ENCODE results near the gene HDAC9.

HDAC9 gene

DNA sequence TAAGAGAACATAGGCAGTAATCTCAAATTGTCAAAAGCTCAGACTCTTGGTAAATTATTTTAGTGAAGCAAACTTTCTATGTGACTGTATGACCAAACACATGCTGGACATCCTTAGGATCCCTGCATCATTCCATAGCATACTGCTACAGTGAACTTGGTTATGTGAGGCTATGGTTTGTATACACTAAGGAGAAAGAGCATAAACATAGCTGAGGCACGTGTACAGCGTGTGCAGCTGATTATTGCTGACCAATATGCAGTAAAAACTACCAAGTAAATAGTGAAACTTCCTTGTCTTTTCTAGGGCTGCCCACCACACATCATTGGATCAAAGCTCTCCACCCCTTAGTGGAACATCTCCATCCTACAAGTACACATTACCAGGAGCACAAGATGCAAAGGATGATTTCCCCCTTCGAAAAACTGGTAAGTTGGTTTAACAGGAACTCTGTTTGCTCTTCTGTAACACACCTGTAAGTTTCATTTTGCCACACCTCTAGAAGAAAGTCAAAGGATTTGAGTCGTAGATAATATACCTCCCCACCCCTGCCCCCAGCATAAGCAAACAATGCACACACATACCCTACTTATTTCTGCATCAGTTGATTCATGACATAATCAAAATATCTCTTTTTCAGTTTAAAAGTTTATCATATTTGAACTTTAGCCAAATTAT, 98.2 kb downstream of the HDAC9 start:
- no peak for DNase-seq (ENCODE audit: low spot score)

DNA sequence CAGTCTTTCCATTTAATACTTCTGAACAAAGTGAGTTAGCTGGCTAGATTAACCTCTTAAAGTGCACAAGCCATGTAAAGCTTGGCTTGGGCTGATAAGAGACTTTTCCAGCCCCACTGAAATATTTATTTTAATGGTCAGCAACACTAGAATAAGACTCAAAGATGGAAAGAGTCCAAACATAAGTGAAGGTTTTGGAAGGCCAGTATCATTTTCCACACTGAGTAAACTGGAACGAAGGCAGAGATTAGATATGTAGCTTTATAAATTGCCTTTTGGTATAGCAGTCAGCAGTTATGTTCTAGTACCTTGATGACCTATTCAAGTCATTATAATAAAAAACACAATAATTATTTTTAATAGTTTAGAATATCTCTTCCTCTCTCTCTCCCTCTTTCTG, 102.2 kb downstream of the HDAC9 start:
- DNase-seq (ENCODE audit: low spot score): no peak

DNA sequence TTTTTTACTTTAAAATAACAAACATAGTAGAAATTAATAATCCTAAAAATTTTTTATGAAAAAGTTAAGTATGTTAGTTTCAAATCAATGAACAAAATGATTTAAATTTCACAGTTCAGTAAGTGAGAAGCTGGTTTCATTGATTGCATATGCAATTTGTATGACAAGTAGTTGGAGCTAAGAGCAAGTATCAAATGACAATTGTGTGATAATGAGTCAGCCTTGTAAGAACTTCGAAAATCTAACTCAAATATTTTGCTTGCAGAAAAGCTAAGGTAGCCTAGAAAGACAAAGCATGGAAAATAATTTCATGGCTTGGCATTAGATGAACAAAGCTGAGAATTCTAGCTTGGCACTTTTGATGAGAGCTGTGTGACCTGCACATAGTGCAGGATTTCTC, 111.5 kb downstream of the HDAC9 start:
- no peak for DNase-seq (ENCODE audit: low spot score)

DNA sequence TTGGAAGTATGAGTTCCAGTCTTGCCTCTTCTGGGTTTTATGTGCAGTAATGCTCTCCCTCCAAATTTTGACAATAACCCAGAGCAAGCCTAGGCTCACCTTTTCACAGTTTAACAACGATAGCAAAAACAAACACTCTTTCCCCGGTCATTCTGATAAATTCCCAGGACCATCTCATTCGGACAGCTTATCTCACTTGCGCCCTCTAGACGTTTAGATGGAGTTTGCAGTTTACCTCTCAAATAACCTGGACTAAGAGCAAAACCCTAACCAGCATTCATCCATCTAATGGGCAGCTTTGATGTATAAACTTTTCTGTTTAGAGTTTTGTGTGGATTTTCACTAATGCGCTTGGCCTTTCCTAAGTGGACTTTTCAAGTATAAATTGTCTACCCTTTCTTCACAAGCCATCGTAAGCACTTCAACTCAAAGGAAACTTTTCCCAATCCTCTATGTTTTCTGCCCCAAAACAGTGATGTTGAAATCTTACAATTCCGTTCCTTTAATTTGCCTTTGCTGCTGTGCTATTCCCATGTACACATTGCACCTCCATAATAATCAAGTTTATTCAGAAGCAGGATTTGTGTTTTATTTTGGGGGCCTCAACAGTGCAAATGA, 114.9 kb downstream of the HDAC9 start:
- DNase-seq (ENCODE audit: low spot score): peak; percentile 3

DNA sequence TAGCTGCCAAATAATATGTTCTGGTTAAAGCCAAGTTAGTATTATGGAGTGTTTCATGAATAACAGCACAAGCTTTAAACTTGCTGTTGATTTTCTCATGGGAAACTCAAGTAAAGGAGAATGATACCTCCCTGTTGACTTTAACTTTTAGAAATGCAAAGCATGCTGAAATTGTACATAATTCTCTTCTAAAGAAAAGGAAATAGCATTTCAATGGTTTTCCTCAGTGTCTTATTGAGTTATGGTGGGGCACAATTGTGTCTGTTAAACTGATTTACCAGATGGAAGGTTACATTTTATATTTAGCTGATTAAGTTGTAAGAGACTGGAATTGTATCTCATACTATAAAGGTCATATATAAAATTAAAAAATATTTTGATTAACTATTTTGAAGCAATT, 119.3 kb downstream of the HDAC9 start:
- DNase-seq (ENCODE audit: low spot score): no peak

DNA sequence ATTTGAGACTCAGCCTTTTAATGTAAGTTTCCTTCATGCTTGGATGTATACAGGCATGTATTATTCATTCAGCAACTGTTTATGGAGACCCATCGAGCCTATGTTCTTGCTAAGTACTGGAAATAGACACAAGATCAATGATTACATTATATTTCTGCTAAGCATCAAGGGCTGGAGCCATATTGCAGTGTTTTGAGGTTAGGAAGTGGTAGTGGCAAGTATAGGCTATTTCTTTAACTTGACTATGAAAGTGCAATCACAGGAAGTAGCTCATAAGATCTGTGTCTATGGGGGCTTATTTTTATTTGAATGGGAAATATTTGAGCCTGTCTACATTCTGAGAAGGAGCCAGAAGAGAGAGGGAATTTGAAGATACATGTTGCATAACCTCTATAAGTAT, 123.8 kb downstream of the HDAC9 start:
- no peak for DNase-seq (ENCODE audit: low spot score)

DNA sequence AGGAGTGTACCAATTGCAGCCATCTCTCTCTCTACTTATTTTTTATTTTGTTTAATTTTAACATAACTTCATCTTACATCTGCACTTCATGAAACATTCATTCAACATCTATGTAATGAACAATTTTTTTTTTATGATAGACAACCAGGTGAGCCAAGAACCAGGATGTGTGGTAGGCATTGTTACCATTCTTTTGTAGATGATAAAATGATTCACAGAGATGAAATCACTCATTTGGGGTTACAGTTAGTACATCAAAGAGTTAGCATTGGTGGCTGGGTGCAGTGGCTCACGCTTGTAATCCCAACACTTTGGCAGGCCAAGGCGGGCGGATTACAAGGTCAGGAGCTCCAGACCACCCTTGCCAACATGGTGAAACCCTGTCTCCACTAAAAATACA, 127.8 kb downstream of the HDAC9 start:
- DNase-seq (ENCODE audit: low spot score): no peak

DNA sequence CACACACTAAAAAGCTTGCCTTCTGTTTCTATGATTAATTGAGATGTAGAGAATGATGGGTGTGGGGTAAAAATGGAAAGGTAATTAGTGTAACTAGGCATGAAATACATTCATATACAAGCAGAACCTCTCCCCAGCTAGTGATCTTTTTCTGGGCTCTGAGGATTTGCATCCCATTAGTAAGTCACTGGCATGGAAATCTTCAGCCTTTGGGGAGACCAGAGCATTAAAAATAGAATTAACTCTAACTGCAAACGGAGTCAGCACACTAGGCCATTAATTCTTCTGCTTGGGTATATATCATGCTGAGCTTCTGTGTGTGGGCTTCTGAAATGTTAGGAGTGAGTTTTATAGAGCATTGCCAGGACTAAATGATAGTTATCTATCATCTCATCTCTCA, 128.9 kb downstream of the HDAC9 start:
- DNase-seq (ENCODE audit: low spot score): no peak

DNA sequence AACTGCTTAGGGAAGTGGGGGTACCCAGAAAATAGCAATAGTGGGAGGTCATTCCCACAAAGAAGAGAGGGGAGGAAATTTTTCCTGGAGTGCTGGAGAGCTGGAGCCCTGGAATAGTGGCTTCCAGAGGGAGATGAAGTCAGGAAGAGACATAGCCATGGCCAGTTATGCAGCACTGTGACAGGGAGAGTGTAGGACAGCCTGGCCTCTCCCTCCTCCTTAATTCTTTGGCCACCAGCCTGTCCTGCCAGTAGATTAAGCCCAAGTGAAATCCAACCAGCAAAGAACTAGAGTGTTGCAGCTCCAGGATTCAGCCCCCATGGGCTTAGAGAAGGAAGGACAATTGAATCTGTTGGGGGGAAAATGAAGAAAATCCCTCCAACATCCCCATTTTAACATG, 130.5 kb downstream of the HDAC9 start:
- no peak for DNase-seq (ENCODE audit: low spot score)

DNA sequence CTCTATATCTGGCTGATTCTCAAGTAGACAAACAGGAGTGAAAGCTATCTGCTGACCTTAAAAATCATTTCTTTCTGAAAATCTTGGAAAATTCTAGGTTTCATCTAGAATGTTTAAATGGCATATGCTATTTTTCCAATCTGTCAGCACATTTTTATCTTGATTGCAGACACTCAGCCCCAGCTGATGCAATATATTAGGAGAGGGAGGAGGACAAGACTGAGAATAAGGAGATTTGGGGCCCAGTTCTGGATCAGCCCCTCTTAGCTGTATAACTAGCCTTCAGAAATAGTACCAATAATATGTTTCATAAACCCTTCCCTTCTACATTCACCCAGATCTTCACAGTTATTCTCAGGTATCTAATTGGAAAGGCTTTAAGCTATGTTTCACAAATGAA, 131.2 kb downstream of the HDAC9 start:
- DNase-seq (ENCODE audit: low spot score): no peak

DNA sequence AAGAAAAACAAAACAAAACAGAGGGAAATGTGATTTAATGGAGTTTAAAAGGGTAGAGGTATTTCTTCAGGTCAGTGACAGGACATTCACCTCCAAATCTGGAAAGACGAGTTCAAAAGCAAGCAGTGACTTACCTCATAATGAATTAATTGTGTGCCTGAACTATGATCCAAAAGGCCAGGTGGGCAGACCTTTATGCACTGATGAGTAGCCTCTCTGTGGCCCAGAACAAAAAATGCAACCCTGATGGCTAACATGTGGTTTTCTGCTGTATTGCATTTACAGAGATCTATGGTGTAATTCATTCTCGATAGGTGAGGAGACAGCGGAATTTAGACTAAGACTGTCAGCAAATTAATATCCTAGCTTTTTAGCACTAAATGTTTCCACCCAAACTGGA, 142.0 kb downstream of the HDAC9 start:
- no peak for DNase-seq (ENCODE audit: low spot score)

DNA sequence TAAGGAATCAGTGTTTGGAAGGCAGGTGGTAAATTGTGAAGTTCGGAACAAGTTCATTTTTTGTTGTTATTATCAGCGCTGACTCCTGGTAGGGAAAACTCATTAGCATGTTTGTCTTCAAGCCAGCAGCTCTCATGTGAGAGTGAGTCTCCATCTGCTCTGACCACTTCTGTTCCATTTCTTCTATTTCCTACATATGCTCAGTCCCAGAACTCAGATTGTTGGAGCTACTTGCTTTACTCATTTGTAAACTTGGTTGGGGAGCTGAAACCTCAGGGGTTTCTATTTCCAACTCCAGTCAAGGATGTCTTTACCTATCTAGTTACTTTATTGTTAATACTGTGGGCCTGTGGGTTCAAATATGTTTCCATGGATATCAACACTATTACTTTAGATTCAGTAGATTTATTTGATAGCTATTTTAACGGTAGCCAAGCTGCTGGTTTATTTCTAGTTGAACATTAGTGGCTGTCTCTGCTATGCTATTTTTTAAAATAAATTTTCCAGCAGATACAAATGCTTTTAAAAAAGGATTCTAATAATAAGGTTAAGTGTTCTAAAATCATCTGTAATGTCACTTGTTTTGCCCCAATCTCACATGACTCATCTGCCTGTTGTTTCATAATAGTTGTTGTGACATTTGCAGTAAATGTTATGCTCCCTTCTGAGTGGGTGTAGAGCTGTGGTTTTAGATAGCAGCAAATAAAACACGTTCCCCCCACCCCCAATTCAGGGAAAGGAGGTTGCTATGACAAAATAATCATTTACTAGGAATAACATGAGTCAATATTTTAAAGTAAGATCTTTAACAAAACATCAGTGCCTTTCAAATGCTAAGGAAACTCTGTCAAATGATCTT, 143.3 kb downstream of the HDAC9 start:
- DNase-seq (ENCODE audit: low spot score): peak; percentile 60

DNA sequence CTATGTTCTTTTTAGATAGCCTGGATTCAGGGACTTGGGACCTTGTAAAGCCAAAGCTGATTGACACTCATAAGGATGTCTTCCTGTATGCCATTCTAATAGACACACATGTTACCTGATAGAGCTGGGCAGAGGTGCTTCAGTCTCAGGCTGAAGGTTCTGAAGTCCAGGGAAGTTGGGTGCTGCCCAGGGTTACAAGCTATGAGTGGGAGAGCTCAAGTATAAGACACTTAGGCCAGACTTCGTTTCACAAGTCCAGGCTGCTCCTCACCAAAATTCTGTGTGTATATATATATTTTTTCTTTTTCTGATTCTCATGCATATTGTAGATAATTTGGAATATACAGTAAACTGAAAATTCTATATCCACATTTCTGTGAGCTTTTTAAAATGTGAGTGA, 144.2 kb downstream of the HDAC9 start:
- no peak for DNase-seq (ENCODE audit: low spot score)

DNA sequence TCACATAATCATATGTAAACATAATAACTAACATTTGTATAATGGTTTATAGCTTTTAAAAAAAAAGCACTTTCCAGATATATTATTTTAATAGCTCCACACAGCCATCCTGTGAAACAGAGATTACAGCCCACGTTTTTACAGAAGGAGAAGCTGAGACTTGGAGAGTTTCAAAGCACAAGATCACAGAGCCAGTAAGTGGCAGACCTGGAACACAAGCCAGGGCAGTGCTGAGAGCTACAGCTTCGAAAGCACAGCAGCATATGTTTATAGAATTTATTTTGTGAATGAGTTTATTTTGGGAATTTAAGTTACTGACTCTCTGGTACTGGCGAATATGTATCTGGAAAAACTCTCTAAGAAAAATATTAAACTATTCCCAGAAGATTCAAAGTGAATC, 149.4 kb downstream of the HDAC9 start:
- no peak for DNase-seq (ENCODE audit: low spot score)

DNA sequence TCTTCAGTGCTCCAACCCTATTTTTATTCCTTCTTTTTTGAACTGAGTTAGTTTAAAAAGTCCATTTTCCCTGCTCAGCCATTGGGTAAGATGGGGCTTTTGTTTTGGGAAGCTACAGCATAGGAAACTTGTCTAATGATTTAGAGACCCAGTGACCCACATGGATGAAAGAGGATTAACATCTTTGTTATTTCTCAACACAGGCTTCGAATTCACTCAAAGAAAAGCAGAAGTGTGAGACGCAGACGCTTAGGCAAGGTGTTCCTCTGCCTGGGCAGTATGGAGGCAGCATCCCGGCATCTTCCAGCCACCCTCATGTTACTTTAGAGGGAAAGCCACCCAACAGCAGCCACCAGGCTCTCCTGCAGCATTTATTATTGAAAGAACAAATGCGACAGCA, 152.0 kb downstream of the HDAC9 start:
- DNase-seq (ENCODE audit: low spot score): no peak

DNA sequence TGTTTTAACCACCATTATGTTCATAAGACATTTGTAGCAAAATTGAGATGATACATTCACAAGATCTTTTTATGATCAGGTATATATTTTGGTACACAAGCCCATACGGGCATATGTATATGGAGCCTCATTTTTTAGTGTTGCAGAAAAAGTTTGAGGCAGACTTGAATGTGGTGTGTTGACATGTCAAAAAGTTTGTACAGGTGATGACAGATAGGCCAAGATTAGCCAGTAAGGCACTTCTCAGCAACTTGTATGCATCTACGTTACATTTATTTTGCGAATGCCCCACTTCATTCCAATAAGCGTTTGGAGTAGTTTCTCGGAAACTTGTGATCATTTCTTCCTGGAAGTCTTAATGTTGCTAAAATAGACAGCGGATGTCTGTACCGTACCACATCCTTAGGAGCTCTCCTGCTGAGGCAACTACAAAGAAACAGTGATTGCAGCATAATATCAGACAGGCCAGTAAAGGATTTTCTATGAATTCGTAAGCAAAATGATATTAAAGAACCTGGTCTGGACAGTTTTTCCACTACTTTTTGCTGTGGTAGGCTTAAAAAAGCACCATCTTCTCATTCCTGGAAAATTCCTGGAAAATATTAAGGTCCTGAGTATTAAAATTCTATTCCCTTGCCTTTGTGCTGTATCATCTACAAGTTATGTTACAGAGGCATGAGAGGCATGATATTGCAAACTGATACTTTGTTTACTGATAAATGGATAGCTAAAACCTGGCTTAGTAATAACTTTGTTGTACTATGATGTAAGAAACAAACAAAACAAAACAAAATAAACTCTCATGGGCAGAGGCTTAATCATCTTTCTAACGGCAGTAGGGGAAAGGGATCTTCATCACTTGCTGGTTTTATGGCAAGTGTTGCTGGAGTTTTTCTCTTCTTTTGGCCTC, 153.6 kb downstream of the HDAC9 start:
- DNase-seq (ENCODE audit: low spot score): peak; percentile 31

DNA sequence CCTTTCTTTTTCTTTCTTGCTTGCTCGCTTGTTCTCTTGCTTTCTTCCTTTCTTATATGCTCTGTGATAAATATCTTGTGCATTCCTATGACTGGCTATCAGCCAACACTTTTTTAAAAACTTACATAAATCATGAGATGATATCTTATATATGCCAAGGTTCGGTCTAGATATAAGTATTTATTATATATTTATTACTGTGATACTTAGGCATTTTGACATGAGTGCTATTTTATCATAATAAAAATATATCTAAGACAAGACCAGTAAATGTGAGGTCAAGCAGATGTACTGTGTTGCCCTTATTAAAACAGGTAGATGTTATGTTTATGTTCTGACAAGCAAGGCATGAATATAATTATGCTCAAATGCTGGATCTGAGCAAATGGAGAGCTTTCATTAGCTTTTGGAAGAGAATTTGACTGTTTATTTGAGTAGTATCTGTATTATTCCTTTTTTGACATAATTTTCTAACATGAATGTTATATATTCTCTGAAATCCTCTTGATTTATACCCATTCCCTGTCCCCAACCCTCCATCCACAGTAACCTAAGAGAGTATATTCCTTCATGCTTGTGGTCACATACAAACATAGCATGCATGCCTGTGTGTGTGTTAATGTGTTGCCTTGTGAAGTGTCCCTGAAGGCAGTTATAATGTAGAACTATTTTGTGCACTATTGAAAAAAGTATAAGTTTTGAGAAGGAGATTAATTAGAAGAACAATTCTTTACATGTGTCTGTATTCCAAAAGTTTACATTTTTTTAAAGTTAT, 158.0 kb downstream of the HDAC9 start:
- DNase-seq (ENCODE audit: low spot score): no peak

DNA sequence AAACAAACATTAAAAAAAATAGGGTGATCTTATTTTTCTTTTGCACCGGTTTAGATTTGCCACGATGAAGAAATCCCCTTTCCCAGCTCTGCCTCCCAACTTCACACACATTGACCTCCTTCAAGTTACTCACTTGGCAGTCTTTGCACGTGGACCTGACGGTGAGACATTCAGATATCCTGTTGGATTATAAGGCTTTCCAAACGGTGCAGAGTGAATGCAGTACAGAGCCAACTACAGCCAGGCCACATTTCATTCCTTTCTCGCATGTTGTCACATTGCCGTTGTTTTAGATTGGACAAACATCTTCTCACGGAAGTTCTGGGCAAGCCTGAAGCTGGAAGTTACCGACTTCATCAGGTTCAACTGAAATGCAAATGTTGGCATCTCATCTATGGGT, 159.2 kb downstream of the HDAC9 start:
- no peak for DNase-seq (ENCODE audit: low spot score)

DNA sequence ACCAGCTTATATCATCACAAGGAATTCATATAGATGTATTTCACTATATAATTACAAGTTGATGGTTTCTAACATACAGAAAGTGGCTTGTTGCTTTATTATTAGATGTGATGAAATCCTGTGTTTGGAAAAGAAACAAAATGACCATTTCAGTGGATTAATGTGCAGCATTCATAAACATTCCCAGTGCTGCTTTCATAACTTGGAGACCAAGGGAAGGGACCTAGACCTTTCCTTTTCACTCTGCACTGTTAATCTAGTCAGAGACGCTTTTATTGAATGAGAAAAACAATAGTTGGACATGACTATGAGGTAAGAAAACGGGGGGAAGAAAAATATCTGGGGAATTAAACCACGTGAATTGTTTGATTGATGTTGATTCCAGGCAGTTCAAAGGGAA, 160.0 kb downstream of the HDAC9 start:
- no peak for DNase-seq (ENCODE audit: low spot score)

DNA sequence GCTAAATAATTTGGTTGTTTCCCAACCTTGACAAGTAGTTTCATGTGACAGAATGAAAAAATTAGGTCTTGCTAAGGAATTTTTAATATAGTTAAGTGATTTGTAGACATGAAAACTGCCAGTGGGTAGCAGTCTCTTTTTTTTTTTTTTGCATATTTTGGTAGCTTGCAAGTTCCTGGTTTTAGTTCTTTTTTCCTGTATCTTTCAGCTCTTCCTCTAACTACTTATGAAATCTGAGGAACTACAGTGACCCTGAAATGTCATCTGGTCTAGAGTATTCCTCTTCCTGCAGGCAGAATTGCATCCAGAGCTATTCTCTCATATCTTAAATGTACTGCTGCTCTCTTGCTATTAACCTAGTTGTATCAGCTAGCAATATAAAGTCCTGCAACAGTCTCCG, 160.4 kb downstream of the HDAC9 start:
- DNase-seq (ENCODE audit: low spot score): no peak

DNA sequence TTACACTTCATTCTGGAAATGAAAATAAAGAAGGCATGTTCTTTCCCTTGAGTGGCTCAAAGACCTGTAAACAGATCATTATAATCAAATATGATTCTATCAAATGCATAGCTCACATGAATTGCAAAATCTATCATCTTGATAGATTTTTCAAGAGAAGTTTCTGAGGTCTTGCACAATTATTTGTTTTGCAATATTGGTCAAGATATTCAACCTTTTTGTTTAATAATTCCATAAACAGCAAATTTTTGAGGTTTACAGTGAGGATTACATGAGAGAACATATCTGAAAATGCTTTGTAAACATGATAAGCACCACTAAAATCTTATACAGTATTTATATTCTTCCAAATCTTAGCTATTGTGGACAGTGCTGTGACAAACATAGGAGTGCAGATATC, 160.8 kb downstream of the HDAC9 start:
- DNase-seq (ENCODE audit: low spot score): no peak

DNA sequence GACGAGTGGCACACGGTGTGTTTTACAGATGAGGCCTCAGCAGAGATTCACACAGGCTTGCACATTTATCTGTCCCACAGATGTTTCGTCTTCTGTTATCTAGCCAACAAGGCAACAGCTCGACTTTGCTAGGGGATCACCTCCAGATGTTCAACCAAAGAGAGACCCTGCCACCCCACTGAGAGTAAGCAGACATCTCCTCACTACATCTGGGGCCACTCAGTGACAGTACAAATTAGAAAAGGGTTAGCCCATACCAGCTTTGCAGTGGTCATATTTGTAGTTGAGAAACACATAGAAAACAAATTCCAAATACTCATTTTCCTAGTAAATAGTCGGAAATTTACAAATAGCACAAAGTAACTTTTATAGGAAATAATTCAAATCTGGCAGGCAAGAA, 164.2 kb downstream of the HDAC9 start:
- no peak for DNase-seq (ENCODE audit: low spot score)

Measured in activated CD4-positive, alpha-beta T cell treated with anti-CD3 and anti-CD28 coated beads, Interleukin-2, Interleukin-4, amounts not matched to agents 100 ng/mL and 50 ng/mL, durations not matched to agents 16 hours and 8 hours (primary cell).